GM21576 (cell line): ENCODE data around the gene DNAJC1.
A peak's percentile ranks its signal among the peaks of the same experiment; 100 is the strongest.

Experiments used
- ATAC-seq: cut with Tn5 transposase; IDR thresholded peaks from one replicate; pipeline ENCODE4 v1.9.1; 2021; ENCODE audit warnings: mild to moderate bottlenecking, moderate library complexity; ENCODE audit not compliant: unreplicated experiment

Gene DNAJC1

GRCh38 chr10:22010539-22010938 lies 7.0 kb upstream of the DNAJC1 start:
- ATAC-seq = no peak

GRCh38 chr10:22006379-22006884 lies 2.9 kb upstream of the DNAJC1 start:
- no peak for ATAC-seq

GRCh38 chr10:22005763-22006162 lies 2.2 kb upstream of the DNAJC1 start:
- ATAC-seq = no peak

GRCh38 chr10:22003964-22004281 lies 393 bp upstream of the DNAJC1 start:
- ATAC-seq = peak; percentile 1

GRCh38 chr10:22002591-22003176 lies 846 bp downstream of the DNAJC1 start:
- peak; percentile 17 for ATAC-seq

- no peak for ATAC-seq
Measured at GRCh38 chr10:21995557-21995956, 8.0 kb downstream of the DNAJC1 start.

- no peak for ATAC-seq
Measured at GRCh38 chr10:21993360-21994001, 10.0 kb downstream of the DNAJC1 start.

- ATAC-seq = no peak
Measured at GRCh38 chr10:21991785-21992184, 11.7 kb downstream of the DNAJC1 start.

GRCh38 chr10:21990449-21990848 lies 13.1 kb downstream of the DNAJC1 start:
- ATAC-seq = no peak

GRCh38 chr10:21989453-21990154 lies 13.9 kb downstream of the DNAJC1 start:
- ATAC-seq = peak; percentile 96

GRCh38 chr10:21985541-21985940 lies 18.0 kb downstream of the DNAJC1 start:
- no peak for ATAC-seq

- ATAC-seq = no peak
Measured at GRCh38 chr10:21981118-21981517, 22.4 kb downstream of the DNAJC1 start.

GRCh38 chr10:21980691-21981090 lies 22.8 kb downstream of the DNAJC1 start:
- no peak for ATAC-seq

- ATAC-seq = no peak
Measured at GRCh38 chr10:21978191-21978862, 25.2 kb downstream of the DNAJC1 start.

GRCh38 chr10:21976739-21977138 lies 26.8 kb downstream of the DNAJC1 start:
- ATAC-seq = no peak

GRCh38 chr10:21976280-21976679 lies 27.2 kb downstream of the DNAJC1 start:
- ATAC-seq = no peak

GRCh38 chr10:21975378-21975990 lies 28.0 kb downstream of the DNAJC1 start:
- no peak for ATAC-seq

- ATAC-seq = no peak
Measured at GRCh38 chr10:21972584-21972983, 30.9 kb downstream of the DNAJC1 start.

GRCh38 chr10:21969326-21970287 lies 33.9 kb downstream of the DNAJC1 start:
- ATAC-seq = no peak
